ENCODE results near the gene PPM1L.
A peak's percentile ranks its signal among the peaks of the same experiment; 100 is the strongest.

The PPM1L gene

DNA sequence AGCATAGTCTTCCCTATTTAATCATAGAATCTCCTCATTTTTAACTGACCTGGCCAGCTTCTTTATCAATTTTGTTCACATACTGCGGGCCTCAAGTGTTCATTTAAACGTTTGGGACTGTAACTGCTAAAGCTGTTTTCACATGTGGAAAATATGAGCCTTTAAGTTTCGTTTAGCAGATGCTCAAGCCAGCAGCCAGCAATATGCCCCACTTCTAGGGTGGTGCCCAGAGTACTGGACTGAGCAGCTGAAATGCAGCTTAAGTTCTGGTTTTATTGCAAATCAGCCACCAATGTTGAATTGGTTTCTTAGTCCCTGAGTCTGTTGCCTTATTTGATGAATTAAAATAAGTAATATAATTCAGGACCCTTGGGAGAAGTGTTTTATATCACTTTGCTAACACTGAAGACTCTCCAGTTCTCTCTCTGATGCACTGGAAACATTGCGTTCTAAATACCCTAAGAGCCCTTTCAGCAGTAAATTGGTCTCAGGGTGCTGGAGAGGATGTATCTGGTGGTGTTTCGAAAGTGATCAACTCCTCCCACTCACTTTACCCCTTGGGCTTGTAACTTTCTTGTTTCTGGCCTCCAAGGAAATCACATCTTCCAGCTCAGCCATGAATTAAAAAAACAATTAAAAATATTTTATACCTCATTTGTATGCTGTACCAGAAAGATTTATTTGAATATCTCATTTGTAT is 287.5 kb downstream of the PPM1L start:
- Histone ChIP-seq H3K4me1 (peaks cover 0 to 35% (median 7%) of the 10 kb centered on the region in 10 experiments; a peak in 8 of 20 replicates), H3K9ac (no peak overlapping the region; a peak in 2 of 22 replicates)

DNA sequence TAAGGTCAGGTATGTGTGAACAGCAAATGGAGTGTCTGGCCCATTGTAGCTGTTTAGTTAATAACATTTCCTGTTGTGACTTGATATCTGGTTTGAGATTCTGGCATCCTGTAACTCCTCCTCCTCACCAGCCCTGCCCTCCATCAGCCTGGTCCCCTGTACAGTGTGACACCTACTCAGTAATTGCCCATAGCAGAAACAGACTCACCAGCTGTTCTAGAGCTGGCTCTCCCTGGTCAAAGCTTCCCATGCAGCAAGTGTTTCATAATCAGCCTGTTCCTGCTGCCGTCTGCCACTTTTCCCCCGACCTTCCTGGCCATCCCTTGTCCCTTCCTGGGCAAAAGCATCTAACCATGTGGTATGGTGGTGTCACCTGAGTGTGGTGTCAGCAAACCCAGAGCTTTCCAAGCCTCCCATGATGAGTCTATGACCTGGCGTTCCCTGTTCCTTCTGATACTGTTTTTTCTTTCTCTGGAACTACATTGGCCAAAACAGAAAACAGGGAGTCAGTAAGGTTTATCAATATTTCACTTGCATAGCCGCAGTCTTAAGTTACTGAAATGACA is 293.7 kb downstream of the PPM1L start:
- H3K9me3 ChIP-seq (replicated peaks in 1 of 11): peaks cover 0 to 8% (median 0%) of the 10 kb centered on the region in 11 experiments; a peak in 2 of 22 replicates
- no peaks in the 10 kb centered on the region for H3K36me3 ChIP-seq
- H3K27me3 ChIP-seq: no peaks in the 10 kb centered on the region
- TF ChIP-seq Cebpa-rat (IDR thresholded peaks at IDR 0.05): no peak
- H3K4me1 ChIP-seq: peaks cover 0 to 44% (median 0%) of the 10 kb centered on the region in 10 experiments; a peak in 7 of 20 replicates
- H4K20me1 ChIP-seq: no peaks in the 10 kb centered on the region
- no peak overlapping the region for H3K4me3 ChIP-seq
- no peak overlapping the region for H3K27ac ChIP-seq
- H3K9ac ChIP-seq: no peak overlapping the region
- peak overlapping the region in 1 of 11 experiments; percentile 28; a peak in 2 of 22 replicates for H3K4me2 ChIP-seq

More for the DNA sequence above, 287.5 kb downstream of the PPM1L start:
- Histone ChIP-seq H3K9me3 (replicated peaks in 1 of 11) (peaks cover 0 to 14% (median 0%) of the 10 kb centered on the region in 11 experiments; a peak in 3 of 22 replicates), H3K27ac (peak overlapping the region in 5 of 11 experiments; percentile 14 to 58 (median 36); a peak in 7 of 22 replicates), H3K4me2 (peak overlapping the region in 6 of 11 experiments; percentile 4 to 52 (median 32); a peak in 9 of 22 replicates), H3K36me3 (no peaks in the 10 kb centered on the region), H3K27me3 (no peaks in the 10 kb centered on the region), H4K20me1 (no peaks in the 10 kb centered on the region), H3K4me3 (no peak overlapping the region)
- no peak for TF ChIP-seq Cebpa-rat (IDR thresholded peaks at IDR 0.05)

DNA sequence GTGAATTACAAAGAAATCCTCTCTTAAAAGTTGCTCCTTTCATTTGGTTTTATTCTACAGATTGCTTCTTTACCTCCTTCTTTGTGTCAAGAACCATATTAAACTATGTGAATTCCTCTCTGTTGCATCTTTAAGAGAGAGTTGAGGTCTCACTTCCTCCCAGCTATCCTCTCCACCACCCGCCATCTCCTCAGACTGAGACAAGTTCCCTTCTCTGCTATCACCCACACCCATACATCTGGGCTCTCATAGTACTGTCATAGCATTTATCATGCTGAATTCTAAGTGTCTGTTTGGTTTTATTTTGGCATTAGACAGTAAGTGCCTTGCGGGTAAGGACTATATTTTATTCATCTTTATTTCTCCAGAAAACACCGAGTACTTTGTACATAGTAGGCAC is 294.9 kb downstream of the PPM1L start:
- Histone ChIP-seq H3K27ac (no peak overlapping the region), H3K36me3 (no peaks in the 10 kb centered on the region), H3K9ac (no peak overlapping the region), H3K4me2 (0 out of 22 replicates have a peak overlapping the region, but pooled peaks of 2 of the 11 experiments have one; percentile 2 to 13), H4K20me1 (no peaks in the 10 kb centered on the region), H3K9me3 (replicated peaks in 1 of 11) (0 out of 22 replicates have a peak, but pooled peaks cover 0 to under 1% (median 0%) of the 10 kb centered on the region in 11 experiments), H3K27me3 (no peaks in the 10 kb centered on the region), H3K4me3 (no peak overlapping the region), H3K4me1 (peaks cover 0 to 44% (median 0%) of the 10 kb centered on the region in 10 experiments; a peak in 7 of 20 replicates)
- TF ChIP-seq Cebpa-rat (IDR thresholded peaks at IDR 0.05): no peak

DNA sequence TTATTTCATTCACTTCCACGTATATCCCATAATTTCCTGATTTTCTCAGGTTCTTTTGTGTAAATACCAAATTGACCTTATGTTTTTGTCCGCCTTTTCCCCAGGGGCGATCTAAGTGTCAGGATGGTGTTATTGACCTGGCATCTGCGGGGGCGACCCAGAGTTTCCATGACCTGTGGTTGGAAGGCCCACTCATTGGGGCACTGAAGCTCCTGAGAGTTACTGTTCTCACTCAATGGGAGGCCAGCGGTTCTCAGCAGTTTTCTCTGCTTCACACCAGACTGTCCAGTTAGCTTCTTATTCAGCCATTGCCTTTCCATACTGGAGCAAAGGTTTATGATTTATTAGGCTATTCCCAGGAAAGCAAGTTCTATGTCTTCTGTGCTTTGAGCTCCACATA is 295.8 kb downstream of the PPM1L start:
- Histone ChIP-seq H3K4me2 (peak overlapping the region in 1 of 11 experiments; percentile 18; a peak in 1 of 22 replicates), H3K4me3 (no peak overlapping the region), H3K4me1 (peaks cover 0 to 44% (median 0%) of the 10 kb centered on the region in 10 experiments; a peak in 7 of 20 replicates), H3K27ac (no peak overlapping the region), H3K9me3 (replicated peaks in 1 of 11) (no peaks in the 10 kb centered on the region), H3K36me3 (no peaks in the 10 kb centered on the region), H3K9ac (no peak overlapping the region), H4K20me1 (no peaks in the 10 kb centered on the region), H3K27me3 (no peaks in the 10 kb centered on the region)
- TF ChIP-seq Cebpa-rat (IDR thresholded peaks at IDR 0.05): no peak

DNA sequence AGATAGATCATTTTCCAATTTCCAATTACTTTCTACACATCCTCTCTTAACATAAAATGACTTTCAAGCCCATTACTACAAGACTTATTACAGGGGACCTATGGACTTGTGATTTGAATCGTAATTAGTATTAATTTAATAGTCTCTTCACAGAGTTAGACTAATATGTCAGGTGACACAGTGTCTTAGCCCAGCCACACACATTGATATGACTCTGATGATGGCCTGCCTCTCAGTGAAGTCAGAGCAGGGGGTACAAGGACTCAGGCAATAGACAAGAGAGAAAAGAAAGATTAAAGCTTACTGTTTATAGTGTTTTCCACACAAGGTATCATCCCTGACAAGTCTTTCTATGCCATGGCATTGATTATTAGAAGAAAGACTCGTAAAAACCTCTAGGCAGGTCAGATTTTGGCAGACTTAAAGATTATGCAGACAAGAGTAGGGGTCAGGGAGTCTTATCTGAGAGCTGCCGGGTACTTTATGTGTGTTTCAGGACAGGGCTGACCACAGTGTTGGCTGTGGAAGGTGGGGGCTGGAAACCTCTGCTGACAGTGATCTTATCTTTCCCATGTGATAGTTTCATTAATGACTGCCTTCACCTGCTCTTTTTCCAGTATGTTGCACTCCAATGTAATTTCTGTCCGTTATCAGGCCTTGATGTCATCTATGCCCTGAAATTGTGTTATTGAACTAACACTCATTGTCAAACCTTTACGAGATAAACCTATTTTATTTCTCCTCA is 299.0 kb downstream of the PPM1L start:
- Histone ChIP-seq H3K4me2 (no peak overlapping the region), H4K20me1 (no peaks in the 10 kb centered on the region), H3K9me3 (replicated peaks in 1 of 11) (no peaks in the 10 kb centered on the region), H3K27me3 (no peaks in the 10 kb centered on the region), H3K4me1 (peaks cover 0 to 44% (median 2%) of the 10 kb centered on the region in 10 experiments; a peak in 7 of 20 replicates), H3K27ac (no peak overlapping the region), H3K9ac (no peak overlapping the region), H3K4me3 (no peak overlapping the region), H3K36me3 (no peaks in the 10 kb centered on the region)
- TF ChIP-seq Cebpa-rat (IDR thresholded peaks at IDR 0.05): no peak

DNA sequence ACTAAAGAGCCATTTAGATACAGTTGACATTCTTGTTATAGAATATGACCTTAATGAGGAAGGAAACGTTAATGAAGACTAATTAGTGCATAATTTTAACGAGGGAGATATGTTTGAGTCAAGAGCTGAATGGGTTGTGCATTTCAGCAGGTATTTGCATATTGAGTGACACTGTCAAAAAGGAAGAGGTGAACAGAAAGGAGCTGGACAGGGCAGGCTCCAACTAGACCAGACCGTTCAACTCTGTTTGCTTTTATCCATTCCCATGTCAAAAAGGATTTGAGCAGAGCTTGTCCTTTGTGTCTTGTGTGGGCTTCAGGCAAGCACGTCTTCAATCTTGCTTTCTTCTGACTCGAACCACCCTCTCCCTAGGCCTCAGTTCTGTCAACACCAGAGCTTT is 308.4 kb downstream of the PPM1L start:
- H3K36me3 ChIP-seq: peaks cover 0 to 25% (median 7%) of the 10 kb centered on the region in 11 experiments; a peak in 8 of 22 replicates
- no peak overlapping the region for H3K4me3 ChIP-seq
- H3K4me1 ChIP-seq: peaks cover 24 to 36% (median 33%) of the 10 kb centered on the region in 10 experiments
- H3K9ac ChIP-seq: no peak overlapping the region
- H3K4me2 ChIP-seq: no peak overlapping the region
- no peaks in the 10 kb centered on the region for H4K20me1 ChIP-seq
- peak overlapping the region in 2 of 11 experiments; percentile 23 to 26; a peak in 1 of 22 replicates for H3K27ac ChIP-seq
- H3K9me3 ChIP-seq (replicated peaks in 1 of 11): peaks cover 0 to 7% (median 0%) of the 10 kb centered on the region in 11 experiments; a peak in 1 of 22 replicates
- H3K27me3 ChIP-seq: no peaks in the 10 kb centered on the region
- TF ChIP-seq Cebpa-rat (IDR thresholded peaks at IDR 0.05): no peak

DNA sequence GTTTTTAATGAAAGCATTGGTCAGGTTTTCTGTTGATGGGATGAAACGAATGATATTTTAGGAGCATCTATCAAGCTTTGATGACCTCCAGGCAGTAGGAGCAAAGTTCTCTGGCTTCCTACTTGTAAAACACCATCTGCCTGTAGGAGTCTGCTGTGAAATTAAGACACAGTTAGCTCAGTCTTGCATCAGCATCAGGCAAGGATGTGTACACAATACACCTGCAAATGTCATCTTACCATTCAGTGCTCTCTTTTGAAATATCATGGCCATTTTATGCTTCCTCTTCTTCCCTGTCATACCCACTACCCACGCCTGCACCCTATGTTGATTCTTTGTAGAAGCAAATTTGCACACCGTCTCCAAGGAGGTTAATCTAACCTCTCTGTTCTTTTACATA is 310.9 kb downstream of the PPM1L start:
- Histone ChIP-seq H3K4me2 (peak overlapping the region; percentile 34 to 94 (median 80); a peak in 21 of 22 replicates), H3K36me3 (peaks cover 0 to 25% (median 7%) of the 10 kb centered on the region in 11 experiments; a peak in 8 of 22 replicates), H3K27ac (peak overlapping the region in 9 of 11 experiments; percentile 8 to 88 (median 58); a peak in 12 of 22 replicates), H3K9ac (no peak overlapping the region), H3K4me3 (no peak overlapping the region), H3K27me3 (no peaks in the 10 kb centered on the region), H3K4me1 (peaks cover 42 to 58% (median 55%) of the 10 kb centered on the region in 10 experiments), H4K20me1 (no peaks in the 10 kb centered on the region), H3K9me3 (replicated peaks in 1 of 11) (peaks cover 0 to 3% (median 0%) of the 10 kb centered on the region in 11 experiments; a peak in 1 of 22 replicates)
- TF ChIP-seq Cebpa-rat (IDR thresholded peaks at IDR 0.05): no peak

DNA sequence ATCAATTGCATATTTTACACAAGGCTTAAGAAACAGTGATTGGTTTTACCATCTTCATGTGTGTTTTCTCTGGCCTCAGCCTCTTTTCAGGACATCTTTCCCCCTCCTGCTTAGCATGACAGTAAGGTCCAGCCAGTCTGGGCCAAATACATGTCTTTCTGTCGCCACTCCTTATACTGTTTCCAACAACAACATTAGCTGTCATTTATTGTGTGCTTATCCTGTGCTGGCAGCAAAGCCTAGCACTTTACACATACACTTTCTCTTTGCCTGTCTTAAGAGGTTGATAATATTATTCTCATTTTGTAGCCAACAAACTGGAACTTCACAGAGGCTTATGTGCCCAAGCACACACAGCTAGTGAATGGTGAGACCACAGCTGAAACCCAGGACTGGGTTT is 311.3 kb downstream of the PPM1L start:
- Histone ChIP-seq H4K20me1 (no peaks in the 10 kb centered on the region), H3K4me1 (peaks cover 42 to 62% (median 57%) of the 10 kb centered on the region in 10 experiments), H3K27ac (peak overlapping the region in 10 of 11 experiments; percentile 2 to 88 (median 52); a peak in 14 of 22 replicates), H3K36me3 (peaks cover 0 to 25% (median 7%) of the 10 kb centered on the region in 11 experiments; a peak in 8 of 22 replicates), H3K9ac (peak overlapping the region in 2 of 11 experiments; percentile 8 to 10; a peak in 1 of 22 replicates), H3K9me3 (replicated peaks in 1 of 11) (no peaks in the 10 kb centered on the region; a peak in 1 of 22 replicates), H3K27me3 (no peaks in the 10 kb centered on the region), H3K4me3 (no peak overlapping the region), H3K4me2 (peak overlapping the region; percentile 34 to 94 (median 80))
- no peak for TF ChIP-seq Cebpa-rat (IDR thresholded peaks at IDR 0.05)
